Vagina (tissue), 2 donors: Measurements from ENCODE around the gene IKZF3. TPM values are rescaled to one million over a fixed set of nuclear protein-coding genes. Genes with fewer than 3 reads are reported as not detected.
A peak's percentile ranks its signal among the peaks of the same experiment; 100 is the strongest.
"Not testable (repeated sequence)": the region's sequence is repeated elsewhere in the genome, so short reads cannot be mapped to it uniquely, and the experiment has no call there.

Experiments
- DNase-seq, 2 donors: peaks; one replicate each; pipeline ENCODE4 v3.0.0-alpha.2; 2017; ENCODE audit errors: extremely low spot score in 2 of 2
- H3K27ac ChIP-seq: fragments of 200-600 bp; sonication (generic); one replicate; pipeline ENCODE4 v1.5.1; 2019
- H3K27me3 ChIP-seq: fragments of 200-600 bp; sonication (generic); one replicate; pipeline ENCODE4 v1.5.1; 2019
- H3K36me3 ChIP-seq, 2 donors: fragments of 200-600 bp; sonication (generic); one replicate each; pipeline ENCODE4 v1.5.1; 2017 to 2019
- H3K4me1 ChIP-seq: fragments of 200-600 bp; sonication (generic); one replicate; pipeline ENCODE4 v1.5.1; 2019
- H3K4me3 ChIP-seq, 2 donors: fragments of 200-600 bp; sonication (generic); 1 replicate in 1 of 2; 2 replicates in 1 of 2; pipeline ENCODE4 v1.5.1; 2016 to 2019
- H3K9me3 ChIP-seq: fragments of 200-600 bp; sonication (generic); one replicate; pipeline ENCODE4 v1.5.1; 2019
- POLR2A ChIP-seq, 2 donors: fragments of 450-650 bp; IDR thresholded peaks; one replicate each; pipeline ENCODE4 v1.6.1; 2017; ENCODE audit warnings: antibody characterized with exemption in 2 of 2, mild to moderate bottlenecking in 2 of 2, moderate library complexity in 2 of 2
- POLR2AphosphoS5 ChIP-seq, 2 donors: sonication (generic); formaldehyde crosslinking; IDR thresholded peaks; one replicate each; pipeline ENCODE4 v1.9.0; 2017; ENCODE audit warnings: antibody characterized with exemption in 2 of 2, mild to moderate bottlenecking in 2 of 2, low read depth in 1 of 2; ENCODE audit not compliant: insufficient read depth in 1 of 2
- intact Hi-C: fragments of 100-400 bp; cut with DNase I; formaldehyde crosslinking; loops from one replicate; pipeline ENCODE4 v1.15.1; 2023
- total RNA-seq: library from RNA; depleted of rRNA; stranded (reverse); fragments of >200 nt; gene quantifications from one replicate; pipeline ENCODE4 v1.2.3, GENCODE V29; 2016
- TF ChIP-seq, protein P1 (sequence below), 3 experiments: fragments of 450-650 bp in 2 of 3; fragments of 200-600 bp in 1 of 3; sonication (generic) in 1 of 3; IDR thresholded peaks; one replicate each; pipeline ENCODE4 v1.5.1; 2017 to 2019; ENCODE audit warnings: antibody characterized with exemption in 3 of 3, mild to moderate bottlenecking in 2 of 3, moderate library complexity in 2 of 3

Gene IKZF3
- total RNA-seq, 1 donor from 2014 or later: 5.9 TPM

DNA sequence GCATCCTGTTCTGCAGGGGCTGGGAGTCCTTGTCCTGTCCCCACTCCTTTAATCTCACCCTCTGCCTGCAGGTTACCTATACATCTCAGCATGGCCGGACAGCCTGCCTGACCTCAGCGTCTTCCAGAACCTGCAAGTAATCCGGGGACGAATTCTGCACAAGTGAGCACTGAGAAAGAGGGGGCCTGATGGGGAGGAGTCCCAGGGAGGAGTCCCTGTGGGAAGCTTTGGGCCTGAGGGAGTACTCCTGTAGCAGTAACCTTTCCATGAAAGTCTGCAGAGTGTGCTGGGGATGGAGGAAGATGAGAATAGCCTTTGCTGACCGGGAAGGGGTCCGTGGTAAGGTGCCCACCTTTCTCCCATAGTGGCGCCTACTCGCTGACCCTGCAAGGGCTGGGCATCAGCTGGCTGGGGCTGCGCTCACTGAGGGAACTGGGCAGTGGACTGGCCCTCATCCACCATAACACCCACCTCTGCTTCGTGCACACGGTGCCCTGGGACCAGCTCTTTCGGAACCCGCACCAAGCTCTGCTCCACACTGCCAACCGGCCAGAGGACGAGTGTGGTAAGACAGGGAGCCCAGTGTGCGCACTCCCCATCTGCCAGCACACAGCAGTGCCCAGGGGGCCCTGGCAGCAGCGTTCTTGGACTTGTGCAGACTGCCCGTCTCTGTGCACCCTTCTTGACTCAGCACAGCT is 148.6 kb downstream of the IKZF3 start:
- DNase-seq: no peak
- H3K36me3 ChIP-seq: peaks cover 0 to 53% of the 10 kb centered on the region in 2 donors
- peak overlapping the region; percentile 75 for H3K27ac ChIP-seq
- H3K4me3 ChIP-seq: no peak overlapping the region
- TF ChIP-seq POLR2A (IDR thresholded peaks at IDR 0.05) (no peak), POLR2AphosphoS5 (IDR thresholded peaks at IDR 0.05; ENCODE audit: insufficient read depth in 1 of 2, low read depth in 1 of 2) (no peak)
- TF ChIP-seq, protein P1, sequence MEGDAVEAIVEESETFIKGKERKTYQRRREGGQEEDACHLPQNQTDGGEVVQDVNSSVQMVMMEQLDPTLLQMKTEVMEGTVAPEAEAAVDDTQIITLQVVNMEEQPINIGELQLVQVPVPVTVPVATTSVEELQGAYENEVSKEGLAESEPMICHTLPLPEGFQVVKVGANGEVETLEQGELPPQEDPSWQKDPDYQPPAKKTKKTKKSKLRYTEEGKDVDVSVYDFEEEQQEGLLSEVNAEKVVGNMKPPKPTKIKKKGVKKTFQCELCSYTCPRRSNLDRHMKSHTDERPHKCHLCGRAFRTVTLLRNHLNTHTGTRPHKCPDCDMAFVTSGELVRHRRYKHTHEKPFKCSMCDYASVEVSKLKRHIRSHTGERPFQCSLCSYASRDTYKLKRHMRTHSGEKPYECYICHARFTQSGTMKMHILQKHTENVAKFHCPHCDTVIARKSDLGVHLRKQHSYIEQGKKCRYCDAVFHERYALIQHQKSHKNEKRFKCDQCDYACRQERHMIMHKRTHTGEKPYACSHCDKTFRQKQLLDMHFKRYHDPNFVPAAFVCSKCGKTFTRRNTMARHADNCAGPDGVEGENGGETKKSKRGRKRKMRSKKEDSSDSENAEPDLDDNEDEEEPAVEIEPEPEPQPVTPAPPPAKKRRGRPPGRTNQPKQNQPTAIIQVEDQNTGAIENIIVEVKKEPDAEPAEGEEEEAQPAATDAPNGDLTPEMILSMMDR (IDR thresholded peaks at IDR 0.05): no peak
- H3K9me3 ChIP-seq: no peaks in the 10 kb centered on the region
- intact Hi-C loops: no loop called here
- peaks cover 13% of the 10 kb centered on the region for H3K4me1 ChIP-seq
- no peaks in the 10 kb centered on the region for H3K27me3 ChIP-seq

- no peak overlapping the region for H3K4me3 ChIP-seq
- H3K27me3 ChIP-seq: no peaks in the 10 kb centered on the region
- no peak for TF ChIP-seq POLR2AphosphoS5 (IDR thresholded peaks at IDR 0.05; ENCODE audit: insufficient read depth in 1 of 2, low read depth in 1 of 2)
- TF ChIP-seq POLR2A (IDR thresholded peaks at IDR 0.05): no peak
- TF ChIP-seq, protein P1 (IDR thresholded peaks at IDR 0.05): no peak
- intact Hi-C loops: no loop called here
- no peak for DNase-seq
- no peaks in the 10 kb centered on the region for H3K9me3 ChIP-seq
- H3K4me1 ChIP-seq: peaks cover 13% of the 10 kb centered on the region
- H3K36me3 ChIP-seq: peaks cover 0 to 65% of the 10 kb centered on the region in 2 donors
- no peak overlapping the region for H3K27ac ChIP-seq
These were observed 149.9 kb downstream of the IKZF3 start for GRCh38 chr17:39714234-39714633.

GRCh38 chr17:39711851-39712250 is 152.3 kb downstream of the IKZF3 start:
- H3K4me1 ChIP-seq: peaks cover 21% of the 10 kb centered on the region
- peaks cover 0 to 75% of the 10 kb centered on the region in 2 donors for H3K36me3 ChIP-seq
- H3K27ac ChIP-seq: no peak overlapping the region
- H3K4me3 ChIP-seq: no peak overlapping the region
- no peaks in the 10 kb centered on the region for H3K9me3 ChIP-seq
- no peak for DNase-seq
- intact Hi-C loops: no loop called here
- H3K27me3 ChIP-seq: no peaks in the 10 kb centered on the region
- TF ChIP-seq, protein P1 (IDR thresholded peaks at IDR 0.05): no peak
- TF ChIP-seq POLR2AphosphoS5 (IDR thresholded peaks at IDR 0.05; ENCODE audit: insufficient read depth in 1 of 2, low read depth in 1 of 2) (no peak), POLR2A (IDR thresholded peaks at IDR 0.05) (no peak)

DNA sequence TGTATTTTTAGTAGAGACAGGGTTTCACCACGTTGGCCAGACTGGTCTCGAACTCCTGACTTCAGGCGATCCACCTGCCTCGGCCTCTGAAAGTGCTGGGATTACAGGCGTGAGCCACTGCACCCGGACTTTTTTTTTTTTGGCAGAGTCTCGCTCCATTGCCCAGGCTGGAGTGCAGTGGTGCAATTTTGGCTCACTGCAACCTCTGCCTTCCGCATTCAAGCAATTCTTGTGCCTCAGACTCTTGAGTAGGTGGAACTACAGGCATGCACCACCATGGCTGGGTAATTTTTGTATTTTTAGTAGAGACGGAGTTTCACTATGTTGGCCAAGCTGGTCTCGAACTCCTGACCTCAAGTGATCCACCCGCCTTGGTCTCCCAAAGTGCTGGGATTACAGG is 153.0 kb downstream of the IKZF3 start:
- H3K4me3 ChIP-seq, DNase-seq, H3K27ac ChIP-seq, H3K27me3 ChIP-seq, H3K9me3 ChIP-seq, intact Hi-C loops: not testable (repeated sequence)
- Histone ChIP-seq H3K36me3 (peaks cover 0 to 70% of the 10 kb centered on the region in 2 donors), H3K4me1 (peaks cover 24% of the 10 kb centered on the region)

GRCh38 chr17:39709998-39710964 is 153.8 kb downstream of the IKZF3 start:
- DNase-seq: no peak
- intact Hi-C loops: no loop called here
- no peak overlapping the region for H3K4me3 ChIP-seq
- H3K27me3 ChIP-seq: no peaks in the 10 kb centered on the region
- peaks cover 24% of the 10 kb centered on the region for H3K4me1 ChIP-seq
- H3K9me3 ChIP-seq: no peaks in the 10 kb centered on the region
- no peak overlapping the region for H3K27ac ChIP-seq
- TF ChIP-seq, protein P1 (IDR thresholded peaks at IDR 0.05): no peak
- TF ChIP-seq POLR2A (IDR thresholded peaks at IDR 0.05): no peak
- peaks cover 0 to 62% of the 10 kb centered on the region in 2 donors for H3K36me3 ChIP-seq
